Measurements from ENCODE around the gene RPTOR.
"Not testable (repeated sequence)": the region's sequence is repeated elsewhere in the genome, so short reads cannot be mapped to it uniquely, and the experiment has no call there.

RPTOR gene, protein sequence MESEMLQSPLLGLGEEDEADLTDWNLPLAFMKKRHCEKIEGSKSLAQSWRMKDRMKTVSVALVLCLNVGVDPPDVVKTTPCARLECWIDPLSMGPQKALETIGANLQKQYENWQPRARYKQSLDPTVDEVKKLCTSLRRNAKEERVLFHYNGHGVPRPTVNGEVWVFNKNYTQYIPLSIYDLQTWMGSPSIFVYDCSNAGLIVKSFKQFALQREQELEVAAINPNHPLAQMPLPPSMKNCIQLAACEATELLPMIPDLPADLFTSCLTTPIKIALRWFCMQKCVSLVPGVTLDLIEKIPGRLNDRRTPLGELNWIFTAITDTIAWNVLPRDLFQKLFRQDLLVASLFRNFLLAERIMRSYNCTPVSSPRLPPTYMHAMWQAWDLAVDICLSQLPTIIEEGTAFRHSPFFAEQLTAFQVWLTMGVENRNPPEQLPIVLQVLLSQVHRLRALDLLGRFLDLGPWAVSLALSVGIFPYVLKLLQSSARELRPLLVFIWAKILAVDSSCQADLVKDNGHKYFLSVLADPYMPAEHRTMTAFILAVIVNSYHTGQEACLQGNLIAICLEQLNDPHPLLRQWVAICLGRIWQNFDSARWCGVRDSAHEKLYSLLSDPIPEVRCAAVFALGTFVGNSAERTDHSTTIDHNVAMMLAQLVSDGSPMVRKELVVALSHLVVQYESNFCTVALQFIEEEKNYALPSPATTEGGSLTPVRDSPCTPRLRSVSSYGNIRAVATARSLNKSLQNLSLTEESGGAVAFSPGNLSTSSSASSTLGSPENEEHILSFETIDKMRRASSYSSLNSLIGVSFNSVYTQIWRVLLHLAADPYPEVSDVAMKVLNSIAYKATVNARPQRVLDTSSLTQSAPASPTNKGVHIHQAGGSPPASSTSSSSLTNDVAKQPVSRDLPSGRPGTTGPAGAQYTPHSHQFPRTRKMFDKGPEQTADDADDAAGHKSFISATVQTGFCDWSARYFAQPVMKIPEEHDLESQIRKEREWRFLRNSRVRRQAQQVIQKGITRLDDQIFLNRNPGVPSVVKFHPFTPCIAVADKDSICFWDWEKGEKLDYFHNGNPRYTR (N-terminal part only)

DNA sequence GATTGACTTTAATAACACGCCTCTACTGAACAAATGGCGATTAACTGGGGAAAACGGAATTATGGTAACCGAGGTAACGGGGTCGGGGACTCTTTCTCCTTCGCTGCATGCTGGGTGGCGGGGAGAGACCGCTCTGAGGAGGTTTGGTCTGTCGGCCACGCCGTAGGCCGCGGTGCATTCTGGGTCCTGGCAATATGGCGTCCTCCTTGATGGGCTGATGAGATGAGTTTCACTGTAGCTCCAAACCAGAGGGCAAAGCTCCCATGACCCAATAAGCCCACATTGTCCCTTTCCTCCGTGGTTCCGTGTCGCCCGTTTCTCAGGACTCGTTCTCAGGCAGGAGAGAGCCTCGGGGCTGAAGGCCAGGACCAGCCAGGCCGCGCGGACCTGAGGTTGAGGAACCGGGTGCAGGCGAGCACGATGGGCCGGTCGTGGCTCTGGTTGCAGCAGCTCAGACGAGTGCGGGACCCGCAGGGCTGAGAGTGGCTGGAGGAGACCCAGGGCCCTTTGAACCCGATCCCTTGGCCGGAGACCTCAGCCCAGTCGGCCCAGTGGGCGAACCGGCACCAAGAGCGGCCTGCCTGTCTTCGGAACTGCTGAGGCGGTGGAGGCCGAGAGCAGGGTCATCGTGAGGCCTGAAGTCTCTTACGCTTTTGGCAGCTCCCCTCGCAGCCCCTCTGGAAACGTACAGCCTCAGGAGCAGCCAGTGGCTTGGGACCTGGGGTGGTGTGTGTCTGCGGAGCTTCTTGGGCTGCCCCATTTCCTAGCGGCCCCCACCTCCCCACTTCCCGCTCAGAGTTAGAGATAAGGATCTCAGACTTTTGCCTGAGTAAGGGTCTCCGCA is at the start of gene RPTOR:
TSS of gene RPTOR (plus strand) at position 184 of the 844 bp plus-strand sequence. CDS start 792 bp downstream, outside the sequence.
- peak; percentile 69 for DNase-seq

DNA sequence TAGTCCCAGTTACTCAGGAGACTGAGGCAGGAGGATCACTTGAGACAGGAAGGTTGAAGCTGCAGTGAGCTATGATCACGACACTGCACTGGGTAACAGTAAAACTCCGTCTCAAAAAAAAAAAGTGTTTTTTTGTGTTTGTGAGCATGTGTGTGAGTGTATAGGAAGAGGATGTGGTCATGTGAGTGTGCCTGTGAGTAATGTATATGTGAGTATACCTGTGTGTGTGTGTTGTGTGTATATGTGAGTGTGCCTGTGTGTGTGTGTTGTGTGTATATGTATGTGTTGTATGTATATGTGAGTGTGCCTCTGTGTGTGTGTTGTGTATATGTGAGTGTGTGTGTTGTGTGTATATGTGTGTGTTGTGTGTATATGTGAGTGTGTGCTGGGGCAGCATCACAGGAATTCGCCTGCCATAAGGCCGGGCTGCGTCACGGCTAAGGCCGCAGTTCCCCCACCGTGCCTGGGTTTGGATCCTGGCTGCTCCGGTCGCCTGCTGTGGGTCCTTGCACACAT is 46.9 kb upstream of the RPTOR start:
- no peak for DNase-seq

DNA sequence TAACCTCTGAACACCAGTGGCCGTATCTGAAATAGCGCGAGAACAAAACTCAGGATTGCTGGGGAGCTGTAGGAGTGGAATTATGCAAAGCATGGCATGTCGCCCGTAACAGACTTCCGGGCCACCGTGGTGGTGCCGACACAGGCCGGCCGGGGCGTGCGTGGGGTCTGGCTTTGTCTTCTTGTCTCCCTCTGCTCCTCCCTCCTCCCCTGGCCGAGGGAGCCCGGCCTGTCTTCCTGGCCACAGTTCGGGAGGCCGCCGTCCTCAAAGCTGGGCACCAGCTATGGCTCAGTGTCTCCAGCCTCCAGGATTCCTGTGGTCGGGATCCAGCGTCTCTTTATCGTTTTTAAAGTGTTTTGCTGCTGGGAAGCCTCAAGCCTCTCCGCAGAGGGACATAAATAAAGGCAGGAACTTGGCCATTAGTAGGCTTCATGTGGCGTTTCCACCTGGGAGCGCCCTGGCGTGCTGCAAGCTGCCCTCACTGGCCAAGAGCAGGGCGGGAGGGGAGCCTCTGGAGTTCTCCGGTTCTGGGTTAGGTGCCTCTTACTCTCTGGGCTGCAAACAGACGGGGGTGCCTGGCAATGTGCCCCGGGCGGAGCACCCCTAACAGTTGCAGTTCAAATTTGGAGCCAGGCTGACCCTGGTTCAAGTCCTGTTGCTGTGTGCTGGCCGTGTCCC is 46.3 kb upstream of the RPTOR start:
- DNase-seq, result no peak

DNA sequence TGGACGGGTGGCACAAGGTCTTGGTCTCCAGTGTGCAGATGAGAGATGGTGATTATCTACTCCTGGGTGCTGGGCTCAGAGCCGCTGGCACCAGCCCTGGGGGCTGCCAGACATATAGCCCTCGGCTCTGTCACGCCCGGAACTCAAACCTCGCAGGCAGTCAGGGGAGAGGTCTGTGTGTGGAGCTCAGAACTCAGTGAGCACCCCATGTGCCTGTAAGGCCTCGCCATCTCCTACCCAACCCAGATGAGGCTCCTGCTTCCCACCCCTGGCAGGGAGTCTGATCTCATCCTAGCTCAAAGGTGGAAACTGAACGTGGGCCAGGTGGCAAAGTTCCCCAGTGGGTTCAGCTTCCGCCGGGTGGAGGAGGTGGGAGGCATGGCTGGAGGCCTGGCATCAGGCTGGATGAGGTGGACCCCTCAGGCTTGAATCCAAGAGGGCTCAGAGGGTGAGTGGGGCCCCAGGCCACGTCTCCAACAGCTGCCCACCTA is 45.7 kb upstream of the RPTOR start:
- DNase-seq, result no peak

DNA sequence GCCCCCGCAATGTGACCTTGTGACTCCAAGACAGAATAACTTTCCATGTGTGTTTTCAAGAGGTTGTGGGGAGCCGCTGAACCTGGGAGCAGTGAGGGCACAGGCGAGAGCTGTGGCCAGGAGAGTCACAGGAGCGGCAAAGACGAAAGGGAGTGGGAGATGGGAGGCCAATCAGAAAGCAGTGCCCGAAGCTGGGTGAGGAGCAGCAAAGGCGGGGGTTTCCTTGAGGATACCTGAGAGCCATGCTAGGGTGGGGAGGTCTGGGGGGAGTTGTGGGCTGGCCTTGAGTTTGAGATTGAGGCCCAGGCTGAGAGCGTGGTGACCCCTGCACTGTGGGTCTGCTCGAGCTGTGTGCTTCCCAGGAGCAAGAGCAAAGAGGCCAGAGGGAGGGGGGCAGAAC is 45.1 kb upstream of the RPTOR start:
- DNase-seq, result no peak

DNA sequence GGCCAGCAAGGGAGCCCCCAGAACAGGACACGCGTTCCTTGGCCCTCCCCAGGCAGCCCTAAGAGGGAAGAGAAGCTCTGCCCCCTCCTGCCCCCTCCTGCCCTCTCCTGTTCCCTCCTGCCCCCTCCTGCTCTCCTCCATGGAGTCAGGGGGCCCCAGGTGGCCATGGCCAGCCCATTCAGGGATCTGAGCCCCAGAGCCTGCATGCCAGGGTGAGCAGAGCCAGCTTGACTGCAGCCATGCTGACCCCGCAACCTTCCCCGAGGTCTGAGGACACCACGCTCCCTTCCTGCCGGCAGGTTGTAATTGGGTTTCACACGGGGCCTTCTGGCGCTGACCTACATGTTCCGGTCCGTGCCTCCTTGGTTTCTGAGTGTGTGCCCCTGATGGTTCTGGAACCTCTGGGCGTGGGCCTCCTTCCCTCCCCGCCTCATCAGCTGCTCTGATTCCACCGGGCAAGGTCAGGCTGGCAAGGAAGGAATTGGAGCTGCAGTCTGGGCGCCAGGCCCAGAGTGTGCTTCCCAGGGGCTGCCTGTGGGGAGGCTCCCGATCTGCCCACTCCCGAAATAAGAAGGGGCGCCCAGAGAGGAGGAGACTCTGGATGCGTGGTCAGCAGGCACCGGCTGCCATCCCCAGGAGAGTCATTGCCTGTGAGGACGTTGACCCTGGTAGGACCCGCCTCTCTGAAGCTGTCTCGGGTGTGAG is 44.5 kb upstream of the RPTOR start:
- DNase-seq, result no peak

DNA sequence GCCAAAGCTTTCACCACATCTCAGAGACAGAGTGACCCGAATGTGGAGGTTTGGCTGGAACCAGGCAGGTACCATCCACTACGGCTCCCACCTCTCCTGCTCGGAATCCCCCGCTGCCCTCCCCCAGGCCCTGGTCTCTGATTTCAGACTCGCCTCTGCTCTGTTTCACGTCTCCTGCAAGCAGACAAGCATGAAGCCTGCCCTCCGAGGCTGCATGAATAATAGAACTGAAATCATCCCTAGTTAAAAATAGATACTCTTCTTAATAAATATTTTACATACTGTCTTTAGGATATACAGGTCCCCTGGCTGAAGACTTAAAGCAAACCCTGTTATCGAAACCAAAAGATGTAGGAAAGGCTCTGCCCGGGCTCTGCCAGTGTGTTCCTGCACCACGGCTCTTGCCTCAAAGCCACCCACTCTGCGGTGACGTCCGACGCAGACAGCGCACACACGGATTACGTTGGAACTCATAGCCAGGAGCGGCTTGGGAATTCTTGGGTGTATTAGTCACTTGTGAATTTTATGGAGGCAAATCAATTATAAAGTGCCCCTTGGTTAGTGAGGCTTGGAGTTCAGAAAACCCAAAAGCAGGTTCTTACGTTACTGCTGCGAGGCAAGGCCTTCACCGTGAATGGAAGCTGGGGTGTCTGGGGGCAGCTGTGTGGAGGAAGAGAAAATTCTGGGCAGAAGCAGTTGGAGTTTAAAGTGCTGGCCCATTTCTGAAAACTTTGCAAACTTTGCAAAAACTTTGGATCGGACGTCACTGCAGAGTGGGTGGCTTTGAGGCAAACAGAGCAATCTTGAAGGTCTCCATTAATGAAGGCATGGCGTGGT is 42.7 kb upstream of the RPTOR start:
- no peak for DNase-seq

DNA sequence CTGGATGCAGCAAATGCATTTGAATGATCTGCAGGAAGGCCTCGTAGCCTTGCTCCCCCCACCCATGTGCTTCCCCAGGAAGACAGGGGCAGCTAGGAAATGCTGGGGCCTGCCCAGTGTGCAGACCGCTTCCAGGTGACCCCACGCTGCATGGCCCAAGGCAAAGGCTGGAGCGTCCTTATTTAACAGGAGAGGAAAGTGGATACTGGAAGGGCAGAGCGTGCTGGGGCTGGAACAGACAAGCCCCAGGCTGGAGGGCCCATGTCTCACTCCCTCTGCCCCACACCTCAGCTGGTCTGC is 42.1 kb upstream of the RPTOR start:
- DNase-seq, result no peak

DNA sequence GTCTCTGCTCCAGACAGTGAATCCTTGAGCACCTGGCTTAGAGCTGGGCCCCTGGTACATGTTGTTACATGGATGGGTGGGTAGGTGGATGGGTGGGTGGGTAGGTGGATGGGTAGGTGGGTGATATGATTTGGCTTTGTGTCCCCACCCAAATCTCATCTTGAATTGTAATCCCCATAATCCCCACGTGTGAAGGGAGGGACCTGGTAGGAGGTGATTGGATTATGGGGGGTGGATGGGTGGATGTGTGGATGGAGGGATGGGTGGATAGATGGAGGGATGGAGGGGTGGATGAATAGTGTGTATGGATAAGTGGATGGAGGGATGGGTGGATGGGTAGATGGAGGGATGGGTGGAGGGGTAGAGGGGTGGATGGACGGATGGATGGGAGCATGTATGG is 41.6 kb upstream of the RPTOR start:
- DNase-seq, result no peak

DNA sequence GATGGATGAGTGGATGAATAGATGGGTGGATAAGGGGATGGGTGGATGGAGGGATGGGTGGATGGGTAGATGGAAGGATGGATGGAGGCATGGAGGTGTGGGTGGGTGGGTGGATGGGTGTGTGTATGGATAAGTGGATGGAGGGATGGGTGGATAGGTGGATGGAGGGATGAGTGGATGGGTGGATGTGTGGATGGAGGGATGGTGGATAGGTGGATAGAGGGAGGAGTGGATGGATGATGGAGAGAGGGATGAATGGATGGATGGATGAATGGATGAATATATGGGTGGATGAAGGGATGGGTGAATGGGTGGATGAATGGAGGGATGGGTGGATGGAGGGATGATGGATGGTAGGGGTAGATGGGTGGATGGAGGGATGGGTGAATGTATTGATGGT is 40.7 kb upstream of the RPTOR start:
- no peak for DNase-seq

DNA sequence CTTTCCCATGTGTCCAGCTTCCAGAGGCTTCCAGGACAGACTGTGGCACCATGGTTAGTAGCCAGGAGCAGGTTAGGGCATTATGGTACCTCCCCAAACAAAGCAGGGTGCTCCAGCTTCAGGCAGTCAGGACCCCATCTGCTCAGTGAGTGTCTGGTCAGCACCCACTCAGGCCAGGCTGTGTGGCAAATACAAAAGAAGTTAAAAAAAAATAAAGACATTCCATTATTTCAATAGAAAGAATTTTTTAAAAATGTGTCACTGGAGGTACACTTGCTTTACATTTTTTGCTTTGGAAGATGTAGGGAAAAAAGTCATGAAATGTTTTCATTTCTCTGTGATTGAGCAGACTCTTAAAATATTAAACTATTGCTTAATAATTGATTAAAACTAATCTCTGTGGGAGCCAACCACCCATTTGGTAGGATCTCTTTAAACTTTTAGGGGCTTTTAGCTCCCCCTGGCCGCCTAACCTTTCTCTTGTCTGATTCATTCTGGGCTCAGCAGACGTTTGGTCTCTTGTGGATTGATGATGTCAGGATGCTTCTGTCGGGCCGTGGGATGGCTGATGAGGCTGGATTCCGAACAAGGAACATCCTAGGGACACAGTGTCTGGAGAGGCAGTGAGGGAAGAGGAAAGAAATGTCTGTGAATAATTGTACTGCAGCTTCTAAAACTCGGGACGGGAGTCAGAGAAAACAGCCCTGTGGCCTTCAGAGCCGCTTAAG is 39.8 kb upstream of the RPTOR start:
- DNase-seq, result no peak

DNA sequence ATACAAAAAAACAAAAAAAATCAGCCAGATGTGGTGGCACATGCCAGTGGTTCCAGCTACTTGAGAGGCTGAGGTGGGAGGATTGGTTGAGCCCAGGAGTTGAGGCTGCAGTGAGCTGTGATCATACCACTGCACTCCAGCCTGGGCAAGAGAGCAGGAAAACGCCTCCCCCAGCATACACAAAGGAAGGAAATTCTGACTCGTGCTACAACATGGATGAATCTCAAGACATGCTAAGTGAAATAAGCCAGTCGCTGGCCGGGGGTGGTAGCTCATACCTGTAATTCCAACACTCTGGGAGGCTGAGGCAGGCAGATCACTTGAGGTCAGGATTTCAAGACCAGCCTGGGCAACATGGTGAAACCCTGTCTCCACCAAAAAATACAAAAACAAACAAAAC is 37.5 kb upstream of the RPTOR start:
- not testable (repeated sequence) for DNase-seq

DNA sequence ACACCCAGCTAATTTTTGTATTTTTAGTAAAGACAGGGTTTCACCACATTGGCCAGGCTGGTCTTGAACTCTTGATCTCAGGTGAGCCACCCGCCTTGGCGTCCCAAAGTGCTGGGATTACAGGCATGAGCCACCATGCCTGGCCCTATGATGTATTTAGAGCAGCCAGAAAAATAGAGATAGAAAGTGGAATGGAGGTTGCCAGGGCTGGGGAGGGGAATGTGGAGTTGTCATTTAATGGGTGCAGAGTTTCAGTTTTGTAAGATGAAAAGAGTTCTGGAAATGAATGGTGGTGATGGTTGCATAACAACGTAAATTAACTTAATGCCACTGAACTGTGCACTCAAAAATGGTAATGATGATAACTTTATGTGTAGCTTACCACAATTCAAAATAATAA is 36.7 kb upstream of the RPTOR start:
- DNase-seq, result no peak

DNA sequence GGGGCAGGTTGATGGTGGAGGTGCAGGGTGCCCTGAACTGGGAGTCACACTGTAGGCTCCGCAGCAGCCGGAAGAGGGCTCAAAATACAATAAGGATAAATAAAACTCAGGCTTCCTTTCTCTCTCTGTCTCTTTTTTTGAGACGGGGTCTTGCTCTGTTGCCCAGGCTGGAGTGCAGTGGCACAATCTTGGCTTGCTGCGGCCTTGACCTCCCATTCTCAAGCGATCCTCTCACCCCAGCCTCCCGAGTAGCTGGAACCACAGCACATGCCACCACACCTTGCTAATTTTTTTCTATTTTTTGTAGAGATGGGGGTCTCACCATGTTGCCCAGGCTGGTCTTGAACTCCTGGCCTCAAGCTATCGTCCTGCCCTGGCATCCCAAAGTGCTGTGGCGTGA is 35.3 kb upstream of the RPTOR start:
- no peak for DNase-seq

DNA sequence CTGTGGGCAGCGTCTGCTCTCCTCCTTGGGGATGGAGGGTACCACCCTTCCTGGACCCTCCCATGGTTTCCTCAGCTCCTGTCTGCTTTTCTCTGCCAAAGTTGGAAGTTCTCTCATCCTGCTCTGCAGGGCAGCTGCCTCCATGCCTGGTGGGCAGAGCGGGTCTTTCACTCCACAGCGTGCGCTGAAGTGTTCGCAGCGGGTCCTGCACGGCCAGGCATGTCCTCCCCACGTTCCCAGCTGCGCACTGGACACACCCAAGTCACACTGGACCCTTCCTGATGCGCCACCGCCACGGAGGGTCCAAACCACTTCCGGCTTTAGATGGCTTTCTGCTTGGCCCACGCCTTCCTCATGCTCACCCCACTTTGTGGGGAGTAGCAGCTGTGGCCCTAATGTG is 34.5 kb upstream of the RPTOR start:
- no peak for DNase-seq

DNA sequence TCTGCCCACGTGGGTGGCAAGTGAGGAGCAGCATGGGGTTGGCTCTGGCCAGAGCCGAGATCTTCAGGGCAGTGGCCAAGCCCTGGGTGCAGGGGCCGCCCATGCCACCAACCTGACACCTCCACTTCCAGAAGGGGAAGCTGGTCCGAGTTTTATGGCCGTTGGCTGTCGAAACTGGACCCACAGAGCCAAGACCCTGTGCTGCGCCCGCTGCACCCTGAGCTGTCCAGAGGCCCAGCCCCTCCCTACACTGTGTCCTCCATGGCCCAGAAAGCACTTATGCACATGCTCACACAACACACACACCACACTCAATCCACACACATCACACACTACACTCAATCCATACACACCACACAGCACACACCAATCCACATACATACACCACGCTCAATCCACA is 33.9 kb upstream of the RPTOR start:
- DNase-seq, result no peak

DNA sequence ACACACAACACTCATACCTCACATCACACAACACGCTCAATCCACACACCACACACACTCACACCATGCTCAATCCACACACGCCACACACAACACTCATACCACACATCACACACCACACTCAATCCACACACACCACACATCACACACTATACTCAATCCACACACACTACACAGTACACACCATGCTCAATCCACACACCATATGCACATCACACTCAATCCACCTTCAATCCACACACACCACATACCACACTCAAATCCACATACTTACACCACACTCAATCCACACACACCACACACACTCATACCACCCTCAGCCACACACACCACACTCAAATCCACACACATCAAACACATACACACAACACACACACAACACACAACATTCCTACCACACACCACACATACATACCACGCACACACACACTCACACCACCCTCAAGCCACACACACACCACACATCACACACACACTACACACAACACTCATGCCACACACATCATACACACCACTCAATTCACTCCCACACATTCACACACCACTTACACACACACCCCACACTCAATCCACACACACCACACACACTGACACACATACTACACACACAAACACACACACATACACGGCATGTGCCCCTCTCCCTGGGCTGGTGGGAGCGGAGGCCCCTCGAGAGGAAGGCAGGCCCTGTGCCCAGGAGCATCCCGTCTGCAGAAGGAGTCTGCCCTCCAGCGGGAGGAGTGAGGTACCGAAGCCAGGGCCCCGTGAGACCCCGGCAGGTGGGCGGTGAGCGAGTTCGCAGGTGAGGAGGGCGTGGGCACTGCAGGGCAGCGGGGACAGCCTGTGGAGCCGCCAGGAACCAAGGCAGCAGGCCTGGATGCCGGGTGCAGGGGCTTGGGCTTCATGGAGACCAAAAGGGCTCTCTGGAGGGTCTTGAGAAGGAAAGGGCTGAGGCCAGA is 33.1 kb upstream of the RPTOR start:
- DNase-seq, result no peak

DNA sequence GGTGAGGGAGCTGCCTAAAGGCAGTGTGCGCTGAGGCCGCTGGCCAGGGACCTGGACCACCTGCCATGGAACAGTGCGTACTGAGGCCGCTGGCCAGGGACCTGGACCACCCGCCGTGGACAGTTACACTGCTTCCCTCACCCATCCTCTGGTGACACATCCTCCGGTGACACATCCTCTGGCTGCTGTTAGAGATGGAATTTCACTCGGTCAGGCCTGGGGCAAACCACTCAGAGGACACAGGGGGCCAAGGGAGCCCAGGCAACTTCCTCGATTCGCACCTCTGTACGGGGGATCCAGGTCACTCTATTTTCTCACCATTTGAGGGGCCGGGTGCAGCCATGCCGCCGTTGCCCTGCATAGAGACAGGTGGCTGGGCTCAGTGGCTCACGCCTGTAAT is 32.4 kb upstream of the RPTOR start:
- no peak for DNase-seq

Data from DMS 273 treated with DMSO at 0.1 percent for 48 hours (cell line).